ENCODE data around the gene IRX6.

The IRX6 gene

DNA sequence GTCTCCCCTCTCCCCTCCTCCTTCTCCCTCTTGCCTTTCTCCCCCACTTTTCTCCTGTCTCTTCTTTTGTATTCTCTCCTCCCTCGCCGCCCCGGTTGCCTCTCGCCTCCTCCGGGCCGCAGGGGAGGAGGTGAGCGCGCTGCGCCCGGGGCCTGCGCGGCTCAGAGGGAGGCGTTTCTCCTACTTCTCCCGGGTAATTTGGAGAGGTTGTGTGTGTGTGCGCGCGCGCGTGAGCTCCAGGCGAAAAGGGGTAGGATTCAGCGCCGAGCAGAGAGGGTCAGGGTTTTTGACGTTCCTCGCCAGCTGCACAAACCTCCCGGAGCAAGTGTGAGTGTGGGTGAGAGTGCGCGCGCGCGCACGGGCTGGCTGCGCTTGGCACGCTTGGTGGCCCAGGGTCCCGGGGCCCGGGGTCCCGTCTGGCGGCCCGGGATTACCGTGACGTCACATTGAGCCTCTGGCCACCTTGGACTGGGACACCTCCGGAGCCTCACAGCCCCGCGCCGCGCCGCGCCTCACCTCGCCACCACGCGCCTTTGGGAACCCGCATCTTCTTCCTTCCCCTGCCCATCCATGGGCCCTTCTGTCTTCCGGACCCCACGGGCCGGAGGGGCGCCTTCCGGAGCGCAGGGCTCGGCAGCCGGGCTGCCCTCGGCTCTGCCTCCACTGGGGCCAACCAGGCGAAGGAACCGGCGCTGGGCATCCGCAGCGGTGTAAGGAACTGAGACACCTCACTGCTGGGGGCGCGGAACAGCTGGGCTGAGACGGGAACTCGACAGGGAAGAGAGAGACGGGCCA, 479 bp downstream of the IRX6 start:
- no peak for DNase-seq (ENCODE audit: low spot score)

DNA sequence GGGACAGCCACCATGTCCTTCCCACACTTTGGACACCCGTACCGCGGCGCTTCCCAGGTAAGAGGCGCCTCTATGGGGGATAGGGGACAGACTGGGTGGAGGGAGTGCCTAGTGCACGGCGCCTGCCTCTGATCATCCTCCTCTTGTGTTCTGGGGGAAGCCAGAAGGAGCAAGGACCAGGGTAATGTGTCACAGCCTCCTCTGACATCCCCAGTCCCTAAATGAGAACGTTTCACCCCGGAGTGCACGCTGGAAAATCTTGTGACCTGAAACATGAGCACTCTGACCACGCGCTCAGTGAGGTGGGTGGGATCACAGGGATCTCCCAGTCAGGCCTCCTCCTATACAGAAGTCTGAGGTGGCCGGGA, 1.1 kb downstream of the IRX6 start:
- DNase-seq (ENCODE audit: low spot score): no peak

DNA sequence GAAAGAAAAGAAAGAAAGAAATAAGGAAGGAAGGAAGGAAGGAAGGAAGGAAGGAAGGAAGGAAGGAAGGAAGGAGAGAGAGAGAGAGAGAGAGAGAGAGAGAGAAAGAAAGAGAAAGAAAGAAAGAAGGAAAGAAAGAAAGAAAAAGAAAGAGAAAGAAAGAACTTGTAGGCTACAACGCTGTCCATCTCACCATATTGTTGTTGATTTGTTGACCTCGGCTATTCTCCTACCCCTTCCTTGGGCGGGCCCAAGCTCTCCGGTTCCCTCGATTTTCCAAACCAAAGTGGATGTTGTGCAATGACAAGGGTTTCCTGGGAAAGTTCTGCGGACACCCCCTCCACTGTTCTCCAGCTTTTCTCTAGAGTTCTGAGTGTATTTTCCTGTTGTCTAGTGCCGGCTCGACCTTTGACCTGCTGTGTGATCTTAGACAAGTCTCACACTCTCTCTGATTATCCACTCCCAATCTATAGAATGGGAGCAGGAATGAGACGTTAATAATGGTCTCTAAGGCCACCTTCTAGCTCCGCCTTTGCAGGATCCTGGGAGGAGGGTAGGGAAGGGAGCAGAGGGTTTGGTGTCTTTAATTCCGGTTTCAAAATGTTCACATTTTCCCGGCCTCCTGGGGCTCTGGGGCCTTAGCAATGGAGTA, 1.6 kb downstream of the IRX6 start:
- DNase-seq (ENCODE audit: low spot score): no peak

DNA sequence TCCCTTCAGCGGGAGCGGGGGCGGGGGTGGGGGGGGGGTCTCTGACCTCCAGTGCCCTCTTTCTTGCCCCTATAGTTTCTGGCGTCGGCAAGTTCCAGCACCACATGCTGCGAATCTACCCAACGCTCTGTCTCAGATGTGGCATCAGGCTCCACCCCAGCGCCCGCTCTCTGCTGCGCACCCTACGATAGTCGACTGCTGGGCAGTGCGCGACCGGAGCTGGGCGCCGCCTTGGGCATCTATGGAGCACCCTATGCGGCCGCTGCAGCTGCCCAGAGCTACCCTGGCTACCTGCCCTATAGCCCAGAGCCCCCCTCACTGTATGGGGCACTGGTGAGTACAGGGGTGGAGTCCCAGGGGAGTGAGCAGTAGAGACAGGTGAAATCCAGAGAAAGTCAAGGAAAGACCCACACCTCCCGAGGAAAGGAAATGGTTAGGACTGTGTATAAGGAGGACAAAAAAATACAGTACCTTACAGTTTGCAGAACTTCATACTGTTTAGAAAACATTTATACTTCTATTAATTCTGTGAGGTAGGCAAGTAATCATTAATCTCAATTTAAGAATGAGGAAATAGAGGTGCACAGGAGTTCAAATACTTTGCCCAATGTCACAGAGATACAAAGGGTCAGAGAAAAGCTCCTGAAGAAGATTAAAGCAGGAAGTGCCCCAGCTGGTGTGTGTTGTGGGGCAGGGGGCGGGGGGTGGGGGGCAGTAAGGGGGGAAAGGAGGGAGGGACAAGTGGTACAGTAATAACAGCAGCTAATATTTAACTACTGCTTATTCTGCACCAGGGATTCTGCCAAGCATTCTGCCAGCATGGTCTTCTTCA, 2.5 kb downstream of the IRX6 start:
- DNase-seq (ENCODE audit: low spot score): no peak

DNA sequence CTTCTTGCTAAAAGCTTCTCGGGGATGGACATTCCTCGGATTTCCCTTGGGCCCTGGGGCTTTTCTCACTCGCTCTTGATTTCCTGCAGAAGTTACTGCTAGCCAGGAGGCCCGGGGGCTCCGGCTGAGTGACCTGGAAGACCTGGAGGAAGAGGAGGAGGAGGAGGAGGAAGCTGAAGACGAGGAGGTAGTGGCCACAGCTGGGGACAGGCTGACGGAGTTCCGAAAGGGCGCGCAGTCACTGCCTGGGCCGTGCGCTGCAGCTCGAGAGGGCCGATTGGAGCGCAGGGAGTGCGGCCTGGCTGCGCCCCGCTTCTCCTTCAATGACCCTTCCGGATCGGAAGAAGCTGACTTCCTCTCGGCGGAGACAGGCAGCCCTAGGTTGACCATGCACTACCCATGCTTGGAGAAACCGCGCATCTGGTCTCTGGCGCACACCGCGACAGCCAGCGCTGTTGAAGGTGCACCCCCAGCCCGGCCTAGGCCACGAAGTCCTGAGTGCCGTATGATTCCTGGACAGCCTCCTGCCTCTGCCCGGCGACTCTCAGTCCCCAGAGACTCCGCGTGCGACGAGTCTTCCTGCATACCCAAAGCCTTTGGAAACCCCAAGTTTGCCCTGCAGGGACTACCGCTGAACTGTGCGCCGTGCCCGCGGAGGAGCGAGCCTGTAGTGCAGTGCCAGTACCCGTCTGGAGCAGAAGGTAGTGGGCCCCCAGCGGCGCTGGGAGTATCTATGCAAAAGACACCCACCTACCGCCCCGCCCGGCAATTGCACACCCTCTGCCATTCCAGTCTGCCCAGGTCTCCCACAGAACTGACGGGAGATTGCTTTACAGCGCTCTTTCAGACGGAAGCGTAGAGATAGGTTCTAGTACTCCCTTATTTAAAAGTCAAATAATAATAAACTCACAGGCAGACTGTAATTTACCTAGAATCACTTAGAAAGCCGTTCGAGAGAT, 4.9 kb downstream of the IRX6 start:
- no peak for DNase-seq (ENCODE audit: low spot score)

DNA sequence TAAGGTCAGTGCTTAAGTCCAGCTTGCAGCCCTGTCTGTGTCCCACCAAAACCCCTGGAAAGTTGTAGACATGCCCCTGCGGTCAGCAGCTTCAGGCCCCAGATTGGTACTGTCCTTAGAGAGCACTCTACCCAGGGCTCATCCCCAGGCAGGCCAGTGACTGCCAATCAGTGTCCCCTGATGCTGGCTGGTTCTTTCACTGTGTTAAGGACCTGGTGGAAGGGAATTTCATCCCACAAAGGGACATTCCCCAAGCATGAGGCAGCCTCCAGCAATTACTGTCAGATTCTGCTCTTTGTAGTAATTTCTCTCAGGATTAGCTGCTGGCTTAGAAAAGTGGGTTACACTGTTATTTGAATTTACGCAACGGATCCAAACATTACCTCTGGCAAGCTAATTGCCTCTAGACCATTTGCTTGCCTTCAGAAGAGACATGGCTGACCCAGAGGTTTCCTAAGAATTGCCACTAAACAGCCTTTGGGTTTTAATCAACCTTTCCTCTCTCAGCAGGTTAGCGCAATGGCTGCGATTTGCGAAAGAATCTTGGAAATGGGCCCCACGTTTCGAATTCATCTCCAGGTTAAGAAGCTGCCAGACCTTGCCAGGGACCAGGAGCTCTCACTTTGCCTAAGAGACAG, 5.9 kb downstream of the IRX6 start:
- DNase-seq (ENCODE audit: low spot score): no peak

DNA sequence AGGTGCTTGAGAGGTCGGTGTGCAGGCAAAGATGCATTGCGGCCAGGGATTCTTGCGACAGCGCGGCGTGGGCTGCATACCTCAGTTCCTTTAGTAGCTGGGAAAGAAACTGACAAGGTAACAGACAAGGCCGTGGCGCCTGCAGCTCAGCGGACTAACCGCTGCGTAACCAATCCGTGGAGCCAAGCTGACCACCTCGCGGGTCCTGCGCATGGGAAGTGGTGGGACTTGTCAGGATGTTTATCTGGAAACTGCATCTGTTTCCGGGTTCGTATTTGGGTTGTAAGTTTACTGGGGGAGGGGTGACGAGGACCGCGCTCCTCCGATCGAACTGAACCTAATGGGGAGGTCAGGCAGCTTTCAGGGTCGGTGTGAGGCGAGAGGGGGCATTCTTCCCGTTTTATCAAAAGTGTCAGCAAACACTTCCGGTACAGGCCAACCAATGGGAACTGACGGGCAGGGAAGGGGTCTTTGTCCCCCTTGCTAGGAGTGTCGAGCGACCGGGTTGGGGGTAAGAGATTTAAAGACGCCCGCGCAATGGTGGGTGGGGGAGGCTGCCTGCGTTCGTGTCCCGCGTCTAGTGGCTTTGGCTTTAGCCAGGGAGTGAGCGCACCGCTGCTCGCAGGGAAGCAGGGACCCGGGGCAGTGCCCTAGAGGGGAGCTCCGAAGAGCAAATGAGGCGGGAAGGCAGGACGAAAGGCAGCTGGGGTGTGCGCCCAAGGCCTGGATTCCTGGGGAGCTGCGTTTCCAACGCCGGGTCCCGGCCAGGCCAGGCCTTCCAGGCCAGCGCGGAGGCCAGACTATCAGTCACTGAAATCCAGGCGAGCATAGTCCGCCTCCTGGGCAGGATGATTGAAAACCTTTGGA, 7.0 kb downstream of the IRX6 start:
- no peak for DNase-seq (ENCODE audit: low spot score)

DNA sequence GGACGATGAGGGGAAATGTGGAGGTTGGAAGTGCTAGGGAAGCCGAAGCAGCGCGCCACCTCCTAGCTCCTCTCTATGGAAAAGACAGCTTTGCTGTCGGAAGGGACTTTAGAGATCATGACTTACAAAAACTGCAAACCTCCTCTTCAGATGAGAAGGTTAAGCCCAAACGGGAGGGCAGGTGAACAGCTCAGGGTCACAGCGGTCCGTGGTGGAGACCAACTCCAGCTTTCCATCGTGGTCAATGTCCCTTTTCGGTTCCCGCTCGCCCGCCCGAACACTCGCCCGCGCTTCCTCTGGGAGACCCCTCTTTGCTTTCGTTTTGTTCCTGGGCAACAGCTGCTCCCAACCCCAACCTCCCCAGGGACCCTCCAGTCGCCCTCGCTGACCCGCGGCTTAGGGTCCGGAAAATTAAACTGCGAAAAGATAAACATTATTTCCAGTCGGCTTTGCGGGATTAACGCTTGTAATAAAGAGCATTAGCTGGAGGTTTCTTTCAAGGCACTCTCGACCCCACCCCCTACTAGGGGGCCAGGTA, 7.7 kb downstream of the IRX6 start:
- DNase-seq (ENCODE audit: low spot score): no peak

DNA sequence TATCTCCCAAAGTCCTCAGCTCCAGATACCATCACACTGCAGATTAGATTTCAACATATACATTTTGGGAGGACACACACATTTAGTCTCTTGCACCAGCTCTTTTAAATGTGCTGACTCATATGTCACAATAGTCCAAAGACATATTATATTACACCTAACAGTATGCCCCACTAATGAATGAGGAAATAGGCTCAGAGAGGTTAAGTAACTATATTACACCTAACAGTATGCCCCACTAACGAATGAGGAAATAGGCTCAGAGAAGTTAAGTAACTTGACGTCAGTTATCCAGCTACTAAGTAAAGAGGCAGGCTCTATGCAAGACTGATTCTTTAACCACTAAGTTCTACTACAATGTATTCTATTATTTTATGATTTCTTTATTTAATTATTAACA, 9.7 kb downstream of the IRX6 start:
- peak; percentile 7 for DNase-seq (ENCODE audit: low spot score)

DNA sequence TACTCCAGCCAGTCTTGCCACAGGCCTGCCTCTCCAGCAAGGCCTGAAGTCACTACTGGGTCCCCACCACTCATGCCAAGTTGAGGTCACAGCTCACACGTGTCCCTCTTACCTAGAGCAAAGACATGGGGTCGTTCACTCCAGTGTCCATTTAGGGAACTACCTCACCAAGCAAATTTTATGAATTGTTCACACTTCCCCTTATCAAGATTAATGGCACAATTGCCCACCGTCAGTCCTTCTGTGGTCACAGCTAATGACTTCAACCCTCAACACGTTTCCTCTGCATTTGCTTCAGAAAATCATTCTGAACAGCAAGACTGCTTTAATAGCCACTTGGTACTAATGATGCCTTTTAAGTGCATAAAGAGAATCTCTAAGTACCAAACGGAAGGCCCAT, 14.6 kb downstream of the IRX6 start:
- no peak for DNase-seq (ENCODE audit: low spot score)

DNA sequence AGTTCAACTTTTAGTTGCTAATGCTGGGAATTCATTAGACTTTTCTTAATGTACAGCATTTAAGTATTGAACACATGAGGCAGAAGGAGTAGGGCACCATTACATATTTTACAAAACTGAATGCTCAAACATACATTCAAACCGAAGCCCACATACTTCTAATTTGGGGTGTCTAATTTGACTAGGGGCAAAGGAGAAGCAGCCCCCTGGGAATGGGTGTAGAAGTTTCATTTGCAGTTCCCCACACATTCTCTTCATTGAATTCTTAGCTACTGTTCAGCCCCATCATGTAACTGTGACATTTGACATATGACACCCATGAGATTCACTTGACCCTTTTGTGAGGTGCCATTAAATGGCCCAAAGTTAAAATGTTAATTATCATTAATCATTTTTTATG, 16.4 kb downstream of the IRX6 start:
- DNase-seq (ENCODE audit: low spot score): no peak

DNA sequence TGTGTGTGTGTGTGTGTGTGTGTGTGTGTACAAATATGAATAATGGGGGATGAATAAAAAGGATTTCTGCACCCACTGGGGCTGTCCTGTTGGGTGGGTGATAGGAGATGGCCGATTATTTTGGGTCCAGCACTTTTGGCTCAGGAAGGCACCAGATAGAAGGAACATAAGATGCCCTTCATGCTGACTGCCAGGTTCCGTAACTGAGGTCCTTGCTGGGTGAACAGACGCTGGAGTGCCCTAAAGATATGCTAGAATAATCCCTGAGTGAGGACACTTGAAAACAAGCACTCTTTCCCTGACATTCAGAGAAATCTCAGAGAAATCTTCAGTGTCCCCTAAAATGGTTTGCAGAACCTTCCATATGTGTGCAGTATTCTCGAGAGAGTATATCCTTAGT, 17.7 kb downstream of the IRX6 start:
- DNase-seq (ENCODE audit: low spot score): no peak

DNA sequence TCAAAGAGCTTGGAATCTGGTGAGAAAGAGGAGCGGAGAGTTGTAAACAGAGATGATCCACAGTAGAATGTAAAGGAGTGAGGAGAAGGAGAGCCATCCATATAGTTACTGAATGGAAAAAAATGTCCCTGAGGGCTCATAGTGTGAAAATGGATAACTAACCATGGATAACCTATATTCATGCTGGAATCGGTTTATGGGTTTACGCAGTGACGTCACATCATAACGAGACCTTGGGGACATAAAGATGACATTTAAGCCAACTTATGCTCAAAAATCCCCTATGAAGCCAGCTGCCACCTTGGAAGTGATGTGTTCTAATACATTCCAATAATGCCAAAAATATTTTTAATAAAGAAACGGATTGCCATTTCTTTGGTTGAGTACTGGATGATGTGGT, 22.5 kb downstream of the IRX6 start:
- no peak for DNase-seq (ENCODE audit: low spot score)

DNA sequence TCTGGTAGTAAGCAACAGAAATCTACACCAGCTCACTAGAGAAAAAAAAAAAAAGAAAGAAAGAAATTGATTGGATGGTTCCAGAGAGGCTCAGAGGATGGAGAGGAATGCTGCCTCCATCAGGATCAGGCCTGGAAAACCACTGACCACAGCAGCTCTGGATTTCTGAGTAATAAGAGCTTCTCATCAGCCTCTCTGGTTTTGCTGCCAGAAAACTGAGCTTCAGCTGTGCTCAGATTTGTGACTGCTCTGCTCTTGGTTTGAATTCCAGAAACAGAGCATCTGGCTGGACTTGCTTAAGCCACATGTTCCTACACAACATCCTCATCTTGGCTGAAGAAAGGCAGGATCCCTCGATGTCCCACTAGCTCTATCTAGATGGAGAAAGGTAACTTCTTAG, 25.9 kb downstream of the IRX6 start:
- DNase-seq (ENCODE audit: low spot score): no peak

DNA sequence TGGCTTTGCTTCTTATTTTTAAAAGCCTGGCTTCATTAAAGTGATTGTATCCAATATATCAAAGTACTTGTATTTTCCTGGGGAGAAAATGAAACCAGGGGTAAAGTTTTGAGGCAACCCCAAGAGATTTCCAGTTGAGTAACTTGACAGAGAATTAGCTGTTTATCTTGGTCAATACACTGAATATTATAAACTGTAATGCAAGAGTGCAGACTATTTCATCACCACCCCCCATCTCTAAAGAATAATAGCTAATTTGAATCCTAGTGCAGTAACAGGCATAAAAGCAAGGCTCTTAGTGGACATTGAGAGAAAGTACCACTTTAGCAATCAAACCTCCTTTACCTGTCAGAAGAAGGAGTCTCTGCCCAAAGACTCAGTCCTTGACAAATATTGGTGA, 27.0 kb downstream of the IRX6 start:
- DNase-seq (ENCODE audit: low spot score): no peak

DNA sequence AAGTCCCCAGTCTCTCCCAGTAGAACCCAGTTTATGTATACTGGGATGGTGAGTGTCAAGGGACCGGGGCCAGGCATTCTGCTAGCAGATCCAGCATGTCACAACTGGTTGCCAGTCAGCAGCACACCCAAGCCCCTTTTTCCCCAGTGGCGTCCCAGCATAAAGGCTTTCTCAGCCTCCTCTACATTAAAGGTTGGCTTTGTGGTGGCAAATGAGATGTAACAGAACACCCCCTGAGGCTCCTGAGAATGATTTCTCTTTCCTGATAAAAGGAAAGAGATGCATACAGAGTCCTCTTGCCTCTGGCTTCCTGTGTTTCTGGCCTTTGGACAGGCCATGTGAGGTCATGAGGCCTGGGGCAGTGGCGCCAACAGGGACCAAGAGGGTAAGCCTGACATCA, 27.9 kb downstream of the IRX6 start:
- DNase-seq (ENCODE audit: low spot score): no peak

DNA sequence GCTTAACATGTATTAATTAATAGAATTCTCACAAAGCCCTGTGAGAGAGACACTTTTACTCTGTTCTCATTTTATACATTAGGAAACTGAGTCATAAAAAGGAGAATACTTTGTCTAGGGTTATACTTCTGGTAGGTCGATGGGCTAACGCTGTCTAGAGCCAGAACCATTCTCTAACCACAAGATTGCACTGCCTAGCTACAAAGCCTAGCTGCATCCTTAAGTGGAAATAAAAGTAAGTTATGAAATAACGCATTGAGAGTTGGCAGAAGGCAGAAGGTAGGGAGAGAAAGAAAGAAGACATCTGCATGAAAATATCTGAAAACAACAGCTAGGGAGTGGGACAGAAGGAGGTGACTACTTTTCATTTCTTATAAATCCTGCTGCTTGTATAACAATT, 33.2 kb downstream of the IRX6 start:
- DNase-seq (ENCODE audit: low spot score): no peak

DNA sequence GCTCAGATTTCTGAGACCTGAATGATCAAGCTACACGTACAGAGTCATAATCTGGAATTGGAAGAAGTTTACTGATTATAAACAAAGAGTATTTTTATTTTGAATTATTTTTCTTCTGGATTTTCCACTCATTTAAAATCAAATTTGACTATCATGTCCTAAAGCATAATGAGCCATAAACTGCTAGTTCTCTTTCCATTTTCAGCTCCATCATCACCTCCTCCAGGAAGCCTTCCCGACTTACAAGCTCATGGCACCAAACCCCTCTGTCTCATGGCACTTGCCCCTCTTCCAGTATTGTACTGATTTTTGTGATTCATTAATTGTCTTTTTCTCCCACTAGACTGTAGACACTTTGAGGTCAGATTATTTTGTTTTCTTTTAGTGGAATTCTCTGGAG, 35.9 kb downstream of the IRX6 start:
- no peak for DNase-seq (ENCODE audit: low spot score)

DNA sequence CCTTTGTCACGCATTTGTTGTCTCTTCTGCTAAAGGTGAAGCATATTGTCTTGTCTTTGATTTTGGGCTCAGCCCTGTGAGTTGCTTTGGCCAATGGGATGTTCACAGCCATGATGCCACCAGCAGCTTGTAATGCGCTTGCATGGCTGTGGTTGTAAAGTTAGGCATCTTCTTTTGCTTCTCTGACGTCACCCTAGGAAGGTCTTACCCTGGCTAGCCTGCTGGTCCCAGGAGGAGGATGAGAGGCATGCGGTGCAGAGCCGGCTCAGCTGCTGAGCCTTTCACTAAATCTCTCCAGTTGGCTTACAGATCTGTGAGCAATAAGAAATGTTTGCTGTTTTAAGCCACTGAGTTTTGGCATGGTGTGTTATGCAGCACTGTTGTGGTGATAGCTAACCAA, 40.8 kb downstream of the IRX6 start:
- DNase-seq (ENCODE audit: low spot score): no peak

DNA sequence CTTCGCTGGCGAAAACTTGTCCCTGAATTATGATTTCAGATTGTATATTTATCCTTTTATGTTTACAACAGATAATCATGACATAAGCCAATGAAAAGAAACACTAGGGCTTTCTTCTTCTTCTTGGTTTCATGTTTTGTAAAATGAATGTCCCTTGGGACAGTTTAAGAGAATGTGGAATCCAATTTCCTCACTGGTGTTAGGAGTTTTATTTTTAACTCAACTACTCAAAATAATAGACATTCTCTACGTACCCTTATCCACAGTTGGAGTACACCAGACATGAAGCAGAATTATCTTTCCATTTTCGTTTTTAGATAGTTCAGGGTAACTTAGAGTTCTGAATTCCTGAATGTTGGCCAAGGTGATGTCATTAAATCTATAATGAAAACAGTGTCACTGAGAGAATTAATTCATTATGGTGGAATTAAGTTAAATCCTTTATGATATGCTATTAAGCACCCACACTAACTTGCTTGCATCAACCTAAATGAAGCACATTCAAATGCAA, 43.4 kb downstream of the IRX6 start:
- no peak for DNase-seq (ENCODE audit: low spot score)

Measured in NAMALWA (cell line).